Neural progenitor cell (in vitro differentiated cells): ENCODE results near the gene XRCC1. TPM values are rescaled to one million over a fixed set of nuclear protein-coding genes. Genes with fewer than 3 reads are reported as not detected.
"Not testable (repeated sequence)": the region's sequence is repeated elsewhere in the genome, so short reads cannot be mapped to it uniquely, and the experiment has no call there.

Source experiments
- DNase-seq: peaks from one replicate; pipeline ENCODE4 v3.0.0-alpha.2; 2016; ENCODE audit warnings: low spot score
- H2AFZ ChIP-seq: fragments of 200-600 bp; sonication (generic); replicated peaks from 2 replicates; pipeline ENCODE4 v1.6.1; 2016; ENCODE audit warnings: antibody characterized with exemption
- H3F3A ChIP-seq: fragments of 200-600 bp; sonication (generic); 2 replicates; pipeline ENCODE4 v1.6.1; 2016; ENCODE audit warnings: antibody characterized with exemption, low read depth
- H3K27ac ChIP-seq: fragments of 200-600 bp; sonication (generic); 2 replicates; pipeline ENCODE4 v1.5.1; 2016; ENCODE audit warnings: mild to moderate bottlenecking
- H3K27me3 ChIP-seq: fragments of 200-600 bp; sonication (generic); 2 replicates; pipeline ENCODE4 v1.6.1; 2016; ENCODE audit warnings: mild to moderate bottlenecking, moderate library complexity
- H3K36me3 ChIP-seq: fragments of 200-600 bp; sonication (generic); 2 replicates; pipeline ENCODE4 v1.5.1; 2016
- H3K4me1 ChIP-seq: fragments of 200-600 bp; sonication (generic); 2 replicates; pipeline ENCODE4 v1.6.1; 2016; ENCODE audit warnings: mixed run types
- H3K4me2 ChIP-seq: fragments of 200-600 bp; sonication (generic); 2 replicates; pipeline ENCODE4 v1.6.1; 2016
- H3K4me3 ChIP-seq: fragments of 200-600 bp; sonication (generic); 2 replicates; pipeline ENCODE4 v1.5.1; 2016
- H3K79me2 ChIP-seq: fragments of 200-600 bp; sonication (generic); 2 replicates; pipeline ENCODE4 v1.6.1; 2016; ENCODE audit warnings: low read depth
- H3K9ac ChIP-seq: fragments of 200-600 bp; sonication (generic); 2 replicates; pipeline ENCODE4 v1.6.1; 2016
- H3K9me3 ChIP-seq: fragments of 200-600 bp; sonication (generic); 2 replicates; pipeline ENCODE4 v1.5.1; 2016; ENCODE audit warnings: low read depth
- H4K20me1 ChIP-seq: fragments of 200-600 bp; sonication (generic); 2 replicates; pipeline ENCODE4 v1.6.1; 2016; ENCODE audit warnings: low read depth
- H3K27ac Mint-ChIP-seq: 3 replicates; pipeline ENCODE4 v1.8.0; 2021; ENCODE audit warnings: mixed read lengths
- H3K27me3 Mint-ChIP-seq: 2 replicates; pipeline ENCODE4 v1.8.0; 2022; ENCODE audit warnings: low read depth, mild to moderate bottlenecking, inconsistent platforms, moderate library complexity, mixed read lengths; ENCODE audit not compliant: insufficient read depth
- H3K36me3 Mint-ChIP-seq: 3 replicates; pipeline ENCODE4 v1.8.0; 2021; ENCODE audit warnings: mixed read lengths
- H3K4me1 Mint-ChIP-seq: 3 replicates; pipeline ENCODE4 v1.8.0; 2021; ENCODE audit warnings: mixed read lengths
- H3K4me3 Mint-ChIP-seq: 3 replicates; pipeline ENCODE4 v1.8.0; 2021; ENCODE audit warnings: mild to moderate bottlenecking, moderate library complexity, mixed read lengths
- H3K9me3 Mint-ChIP-seq: 3 replicates; pipeline ENCODE4 v1.8.0; 2020; ENCODE audit warnings: mixed read lengths
- CTCF ChIP-seq: fragments of 200-600 bp; sonication (generic); IDR thresholded peaks from 2 replicates; pipeline ENCODE4 v1.5.1; 2017; ENCODE audit warnings: antibody characterized with exemption, mild to moderate bottlenecking
- EZH2 ChIP-seq: fragments of 200-600 bp; sonication (generic); IDR thresholded peaks from 2 replicates; pipeline ENCODE4 v1.6.1; 2017; ENCODE audit warnings: antibody characterized with exemption, mild to moderate bottlenecking, moderate library complexity
- EZH2phosphoT487 ChIP-seq: fragments of 200-600 bp; sonication (generic); IDR thresholded peaks from 2 replicates; pipeline ENCODE4 v1.6.1; 2017; ENCODE audit warnings: antibody characterized with exemption
- total RNA-seq: library from RNA; depleted of rRNA; stranded (reverse); fragments of >200 nt; gene quantifications from 2 replicates; pipeline ENCODE4 v1.2.3, GENCODE V29; 2015; ENCODE audit warnings: low replicate concordance

The XRCC1 gene
- total RNA-seq, 1 donor from 2014 or later = 33.8 TPM

GRCh38 chr19:43605875-43606568, 30.7 kb upstream of the XRCC1 start:
- Histone ChIP-seq H3K27me3 (no peaks in the 10 kb centered on the region), H3K4me2 (no peak overlapping the region), H3K4me3 (no peak overlapping the region), H3K4me1 (no peaks in the 10 kb centered on the region), H3K27ac (no peak overlapping the region), H2AFZ (no peak overlapping the region), H3K9ac (no peak overlapping the region), H3K9me3 (no peaks in the 10 kb centered on the region), H4K20me1 (peaks cover 6% of the 10 kb centered on the region), H3K36me3 (no peaks in the 10 kb centered on the region), H3F3A (no peaks in the 10 kb centered on the region), H3K79me2 (peaks cover 7% of the 10 kb centered on the region)
- TF ChIP-seq CTCF (no peak), EZH2 (no peak), EZH2phosphoT487 (no peak)
- Mint-ChIP-seq H3K4me1 (peaks cover 6% of the 10 kb centered on the region), H3K27ac (no peak overlapping the region), H3K9me3 (no peaks in the 10 kb centered on the region), H3K27me3 (peaks cover 2% of the 10 kb centered on the region), H3K4me3 (no peak overlapping the region), H3K36me3 (peaks cover 12% of the 10 kb centered on the region)
- DNase-seq = no peak

- not testable (repeated sequence) for H3K36me3 ChIP-seq, H3K27me3 Mint-ChIP-seq, H3K9me3 Mint-ChIP-seq, H2AFZ ChIP-seq, DNase-seq, H3K27ac Mint-ChIP-seq, H3K36me3 Mint-ChIP-seq, H3K4me3 Mint-ChIP-seq, H3K4me3 ChIP-seq, H3K4me2 ChIP-seq, H4K20me1 ChIP-seq, H3K9ac ChIP-seq, H3K27me3 ChIP-seq, H3K27ac ChIP-seq, H3K9me3 ChIP-seq, H3K4me1 ChIP-seq
- Histone ChIP-seq H3F3A (peaks cover 25% of the 10 kb centered on the region), H3K79me2 (peaks cover 23% of the 10 kb centered on the region)
- peaks cover 17% of the 10 kb centered on the region for H3K4me1 Mint-ChIP-seq
Measured at GRCh38 chr19:43600326-43600725, 25.0 kb upstream of the XRCC1 start.

- Mint-ChIP-seq H3K27ac (no peak overlapping the region), H3K36me3 (peaks cover 1% of the 10 kb centered on the region), H3K9me3 (no peaks in the 10 kb centered on the region), H3K4me3 (no peak overlapping the region), H3K27me3 (peaks cover 7% of the 10 kb centered on the region), H3K4me1 (peaks cover 17% of the 10 kb centered on the region)
- TF ChIP-seq EZH2phosphoT487 (no peak), CTCF (no peak), EZH2 (no peak)
- H3K9me3 ChIP-seq = no peaks in the 10 kb centered on the region
- H3K4me1 ChIP-seq = no peaks in the 10 kb centered on the region
- no peak overlapping the region for H2AFZ ChIP-seq
- no peaks in the 10 kb centered on the region for H4K20me1 ChIP-seq
- H3K36me3 ChIP-seq = no peaks in the 10 kb centered on the region
- H3K79me2 ChIP-seq = peaks cover 29% of the 10 kb centered on the region
- H3K4me3 ChIP-seq = no peak overlapping the region
- H3F3A ChIP-seq = peaks cover 25% of the 10 kb centered on the region
- no peak for DNase-seq
- H3K4me2 ChIP-seq = no peak overlapping the region
- H3K27ac ChIP-seq = no peak overlapping the region
- H3K9ac ChIP-seq = no peak overlapping the region
- no peaks in the 10 kb centered on the region for H3K27me3 ChIP-seq
Measured at GRCh38 chr19:43599635-43600295, 24.4 kb upstream of the XRCC1 start.
